ENCODE data around the gene LIN52. TPM values are rescaled to one million over a fixed set of nuclear protein-coding genes. Genes with fewer than 3 reads are reported as not detected.

LIN52 gene
- total RNA-seq, 2 donors from 2014 or later: 8.7 to 22.1 TPM

DNA sequence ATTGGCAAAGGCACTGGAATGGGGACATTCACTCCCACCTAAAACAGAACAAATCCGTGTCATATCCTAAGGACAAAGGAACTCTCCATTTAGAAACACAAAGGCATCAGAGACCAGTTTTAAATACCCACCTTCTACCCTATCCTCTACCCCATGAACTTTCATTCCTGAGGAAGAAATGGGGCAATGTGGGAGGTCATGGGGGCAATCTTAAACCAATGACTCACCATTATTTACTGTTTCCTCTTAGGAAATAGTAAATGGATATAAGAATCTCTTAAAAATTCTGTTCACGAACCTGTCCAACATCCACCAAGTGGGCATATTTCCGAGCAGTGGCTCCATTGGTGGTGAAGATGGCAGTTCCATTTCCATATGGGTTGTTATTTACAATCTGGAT, 19.9 kb upstream of the LIN52 start:
- DNase-seq (ENCODE audit: low spot score): no peak
- Histone ChIP-seq H3K27me3 (replicated peaks; ENCODE audit: insufficient read depth) (no peaks in the 10 kb centered on the region), H3K27ac (no peak overlapping the region), H3K36me3 (peaks cover 69% of the 10 kb centered on the region), H3K9me3 (no peaks in the 10 kb centered on the region), H3K4me1 (ENCODE audit: control insufficient read depth in 1 of 2, low read depth in 2 of 2) (no peaks in the 10 kb centered on the region), H3K4me3 (no peak overlapping the region)
- ATAC-seq (ENCODE audit: insufficient number of reproducible peaks, low FRiP score, low read depth): no peak
- no peak for TF ChIP-seq CTCF (IDR thresholded peaks at IDR 0.05)

DNA sequence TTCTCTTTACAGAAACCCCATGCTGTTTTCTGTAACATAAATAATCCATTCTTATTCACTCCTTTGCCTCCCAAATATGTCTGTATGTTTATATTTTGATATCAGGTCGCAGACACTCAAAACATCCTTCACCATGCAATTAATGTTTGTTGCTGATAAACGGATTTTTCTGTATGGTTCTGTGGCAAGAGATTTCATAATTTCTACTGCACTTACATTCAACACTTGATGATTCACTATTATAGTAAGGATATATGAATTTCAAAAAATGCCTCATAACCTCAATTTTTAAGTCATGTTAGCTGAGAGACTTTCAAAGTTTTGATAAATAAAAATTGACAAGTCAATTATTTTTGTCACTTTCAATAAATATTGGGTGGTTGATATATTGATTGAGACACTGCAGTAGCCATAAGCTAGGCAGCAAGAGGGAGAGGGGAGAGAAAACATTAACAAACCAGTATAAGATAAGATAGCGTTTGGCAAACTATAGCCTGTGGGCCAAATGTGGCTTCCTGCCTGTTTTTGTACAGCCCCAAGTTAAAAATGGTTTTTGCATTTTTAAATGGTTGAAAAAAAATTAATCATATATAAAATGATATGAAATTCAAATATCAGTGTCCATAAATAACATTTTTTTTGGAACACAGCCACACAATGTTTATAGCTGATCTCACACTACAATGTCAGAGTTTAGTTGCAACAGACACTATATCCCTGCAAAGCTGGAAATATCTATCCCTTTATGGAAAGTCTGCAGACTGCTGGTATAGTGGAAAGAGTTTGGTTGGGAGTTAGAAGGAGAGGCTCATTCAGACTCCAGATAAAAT, 18.8 kb upstream of the LIN52 start:
- Histone ChIP-seq H3K36me3 (peaks cover 67% of the 10 kb centered on the region), H3K4me3 (no peak overlapping the region), H3K27ac (no peak overlapping the region), H3K27me3 (replicated peaks; ENCODE audit: insufficient read depth) (no peaks in the 10 kb centered on the region), H3K9me3 (no peaks in the 10 kb centered on the region), H3K4me1 (ENCODE audit: control insufficient read depth in 1 of 2, low read depth in 2 of 2) (no peaks in the 10 kb centered on the region)
- no peak for TF ChIP-seq CTCF (IDR thresholded peaks at IDR 0.05)
- ATAC-seq (ENCODE audit: insufficient number of reproducible peaks, low FRiP score, low read depth) (no peak), DNase-seq (ENCODE audit: low spot score) (no peak)

- no peak for ATAC-seq (ENCODE audit: insufficient number of reproducible peaks, low FRiP score, low read depth)
- Histone ChIP-seq H3K4me3 (no peak overlapping the region), H3K27ac (no peak overlapping the region), H3K9me3 (no peaks in the 10 kb centered on the region), H3K27me3 (replicated peaks; ENCODE audit: insufficient read depth) (no peaks in the 10 kb centered on the region), H3K36me3 (peaks cover 9% of the 10 kb centered on the region), H3K4me1 (ENCODE audit: control insufficient read depth in 1 of 2, low read depth in 2 of 2) (peaks cover 0 to under 1% of the 10 kb centered on the region in 2 donors)
- DNase-seq (ENCODE audit: low spot score): no peak
- TF ChIP-seq CTCF (IDR thresholded peaks at IDR 0.05): no peak
Measured at GRCh38 chr14:74077401-74077800, 7.4 kb upstream of the LIN52 start.

DNA sequence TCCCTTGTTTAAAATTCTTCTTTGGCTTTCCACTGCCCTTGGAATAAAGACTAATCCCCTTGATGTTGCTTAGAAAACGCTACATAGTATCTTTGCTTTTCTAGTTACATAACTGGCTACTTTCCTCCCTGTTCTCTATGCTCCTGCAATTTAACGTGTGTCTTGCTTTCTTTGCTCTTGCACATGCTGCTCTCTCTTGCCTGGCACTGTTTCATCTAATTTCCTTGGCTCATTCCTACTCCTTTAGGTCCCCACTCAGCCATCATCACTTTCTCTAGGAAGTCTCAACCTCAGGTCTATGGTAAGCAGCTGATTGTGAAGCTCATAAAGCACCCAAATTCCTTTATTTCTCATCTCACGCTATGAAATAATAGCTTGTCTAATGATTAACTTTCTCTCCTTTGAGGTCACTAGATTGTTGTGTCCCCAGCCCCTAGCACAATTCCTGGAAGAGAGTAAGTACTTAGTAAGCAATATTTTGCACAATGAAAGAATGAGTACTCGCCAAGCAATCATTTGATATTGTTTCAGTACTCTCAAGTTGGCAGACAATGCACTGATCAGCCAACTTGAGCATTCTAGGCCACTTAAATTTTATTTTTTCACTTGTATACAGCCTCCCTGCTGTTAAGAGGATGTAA, 3.8 kb upstream of the LIN52 start:
- Histone ChIP-seq H3K36me3 (no peaks in the 10 kb centered on the region), H3K4me3 (no peak overlapping the region), H3K9me3 (no peaks in the 10 kb centered on the region), H3K4me1 (ENCODE audit: control insufficient read depth in 1 of 2, low read depth in 2 of 2) (peaks cover 11 to 22% of the 10 kb centered on the region in 2 donors), H3K27me3 (replicated peaks; ENCODE audit: insufficient read depth) (no peaks in the 10 kb centered on the region), H3K27ac (no peak overlapping the region)
- ATAC-seq (ENCODE audit: insufficient number of reproducible peaks, low FRiP score, low read depth) (no peak), DNase-seq (ENCODE audit: low spot score) (no peak)
- no peak for TF ChIP-seq CTCF (IDR thresholded peaks at IDR 0.05)

DNA sequence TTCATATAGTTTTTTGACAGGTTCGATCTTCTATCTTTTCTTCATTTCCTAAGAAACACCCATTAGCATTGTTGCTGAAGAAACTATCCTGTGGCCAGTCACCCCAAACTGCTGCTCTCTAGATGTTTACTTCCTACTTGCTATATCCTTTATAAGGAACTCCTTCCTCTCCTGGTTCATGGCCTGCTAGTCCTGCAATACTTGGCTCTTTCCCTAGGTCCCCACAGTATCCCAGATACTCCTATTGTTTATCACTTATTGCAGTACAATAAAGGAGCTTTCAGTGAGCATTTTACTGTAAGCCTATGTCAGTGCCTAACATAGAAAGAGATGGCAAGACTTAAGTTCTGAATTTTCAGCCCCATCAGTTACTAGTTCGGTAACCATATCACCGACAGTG, 3.3 kb upstream of the LIN52 start:
- Histone ChIP-seq H3K9me3 (no peaks in the 10 kb centered on the region), H3K4me3 (no peak overlapping the region), H3K27me3 (replicated peaks; ENCODE audit: insufficient read depth) (no peaks in the 10 kb centered on the region), H3K4me1 (ENCODE audit: control insufficient read depth in 1 of 2, low read depth in 2 of 2) (peaks cover 15 to 23% of the 10 kb centered on the region in 2 donors), H3K36me3 (no peaks in the 10 kb centered on the region), H3K27ac (no peak overlapping the region)
- TF ChIP-seq CTCF (IDR thresholded peaks at IDR 0.05): no peak
- no peak for ATAC-seq (ENCODE audit: insufficient number of reproducible peaks, low FRiP score, low read depth)
- no peak for DNase-seq (ENCODE audit: low spot score)

Measured in thoracic aorta (tissue), 2 donors.